Measurements from ENCODE around the gene PDZRN3.

PDZRN3 gene

GRCh38 chr3:73399666-73400253 lies 225.0 kb downstream of the PDZRN3 start:
- no peak for TF ChIP-seq JUND (IDR thresholded peaks at IDR 0.05; ENCODE audit: low read depth)
- in situ Hi-C loops (cut with HindIII; ENCODE audit: low pct_unique_long_range_greater_than_20kb, low sequenced_read_pairs): no loop called here
- DNase-seq (ENCODE audit: low read depth in 1 of 2, low spot score in 1 of 2): no peak

GRCh38 chr3:73399106-73399505 lies 225.6 kb downstream of the PDZRN3 start:
- no peak for TF ChIP-seq JUND (IDR thresholded peaks at IDR 0.05; ENCODE audit: low read depth)
- in situ Hi-C loops (cut with HindIII; ENCODE audit: low pct_unique_long_range_greater_than_20kb, low sequenced_read_pairs): no loop called here
- DNase-seq (ENCODE audit: low read depth in 1 of 2, low spot score in 1 of 2): no peak

- in situ Hi-C loops (cut with HindIII; ENCODE audit: low pct_unique_long_range_greater_than_20kb, low sequenced_read_pairs): no loop called here
- no peak for DNase-seq (ENCODE audit: low read depth in 1 of 2, low spot score in 1 of 2)
Observed at GRCh38 chr3:73398084-73398483, 226.7 kb downstream of the PDZRN3 start.

GRCh38 chr3:73394240-73394639 lies 230.5 kb downstream of the PDZRN3 start:
- no peak for TF ChIP-seq JUND (IDR thresholded peaks at IDR 0.05; ENCODE audit: low read depth)
- in situ Hi-C loops (cut with HindIII; ENCODE audit: low pct_unique_long_range_greater_than_20kb, low sequenced_read_pairs): no loop called here
- no peak for DNase-seq (ENCODE audit: low read depth in 1 of 2, low spot score in 1 of 2)

More at GRCh38 chr3:73398084-73398483, 226.7 kb downstream of the PDZRN3 start:
- TF ChIP-seq JUND (IDR thresholded peaks at IDR 0.05; ENCODE audit: low read depth): no peak

GRCh38 chr3:73393005-73393404 lies 231.7 kb downstream of the PDZRN3 start:
- in situ Hi-C loops (cut with HindIII; ENCODE audit: low pct_unique_long_range_greater_than_20kb, low sequenced_read_pairs): no loop called here
- TF ChIP-seq JUND (IDR thresholded peaks at IDR 0.05; ENCODE audit: low read depth): no peak
- DNase-seq (ENCODE audit: low read depth in 1 of 2, low spot score in 1 of 2): no peak

GRCh38 chr3:73391984-73392383 lies 232.8 kb downstream of the PDZRN3 start:
- no peak for TF ChIP-seq JUND (IDR thresholded peaks at IDR 0.05; ENCODE audit: low read depth)
- in situ Hi-C loops (cut with HindIII; ENCODE audit: low pct_unique_long_range_greater_than_20kb, low sequenced_read_pairs): no loop called here
- DNase-seq (ENCODE audit: low read depth in 1 of 2, low spot score in 1 of 2): no peak

GRCh38 chr3:73389928-73390327 lies 234.8 kb downstream of the PDZRN3 start:
- in situ Hi-C loops (cut with HindIII; ENCODE audit: low pct_unique_long_range_greater_than_20kb, low sequenced_read_pairs): no loop called here
- no peak for TF ChIP-seq JUND (IDR thresholded peaks at IDR 0.05; ENCODE audit: low read depth)
- DNase-seq (ENCODE audit: low read depth in 1 of 2, low spot score in 1 of 2): no peak

GRCh38 chr3:73389117-73389813 lies 235.5 kb downstream of the PDZRN3 start:
- no peak for TF ChIP-seq JUND (IDR thresholded peaks at IDR 0.05; ENCODE audit: low read depth)
- DNase-seq (ENCODE audit: low read depth in 1 of 2, low spot score in 1 of 2): no peak
- in situ Hi-C loops (cut with HindIII; ENCODE audit: low pct_unique_long_range_greater_than_20kb, low sequenced_read_pairs): no loop called here

- in situ Hi-C loops (cut with HindIII; ENCODE audit: low pct_unique_long_range_greater_than_20kb, low sequenced_read_pairs): no loop called here
- TF ChIP-seq JUND (IDR thresholded peaks at IDR 0.05; ENCODE audit: low read depth): no peak
- DNase-seq (ENCODE audit: low read depth in 1 of 2, low spot score in 1 of 2): no peak
Observed at GRCh38 chr3:73385568-73385967, 239.2 kb downstream of the PDZRN3 start.

GRCh38 chr3:73384091-73384906 lies 240.4 kb downstream of the PDZRN3 start:
- in situ Hi-C loops (cut with HindIII; ENCODE audit: low pct_unique_long_range_greater_than_20kb, low sequenced_read_pairs): no loop called here
- no peak for TF ChIP-seq JUND (IDR thresholded peaks at IDR 0.05; ENCODE audit: low read depth)
- no peak for DNase-seq (ENCODE audit: low read depth in 1 of 2, low spot score in 1 of 2)

- DNase-seq (ENCODE audit: low read depth in 1 of 2, low spot score in 1 of 2): no peak
- no peak for TF ChIP-seq JUND (IDR thresholded peaks at IDR 0.05; ENCODE audit: low read depth)
- in situ Hi-C loops (cut with HindIII; ENCODE audit: low pct_unique_long_range_greater_than_20kb, low sequenced_read_pairs): no loop called here
Observed at GRCh38 chr3:73383470-73384049, 241.2 kb downstream of the PDZRN3 start.

GRCh38 chr3:73381551-73381950 lies 243.2 kb downstream of the PDZRN3 start:
- in situ Hi-C loops (cut with HindIII; ENCODE audit: low pct_unique_long_range_greater_than_20kb, low sequenced_read_pairs): no loop called here
- no peak for TF ChIP-seq JUND (IDR thresholded peaks at IDR 0.05; ENCODE audit: low read depth)
- no peak for DNase-seq (ENCODE audit: low read depth in 1 of 2, low spot score in 1 of 2)
